ENCODE data around the gene FCHSD2. TPM values are rescaled to one million over a fixed set of nuclear protein-coding genes. Genes with fewer than 3 reads are reported as not detected.

FCHSD2 gene
- total RNA-seq, 2 donors from 2014 or later, result 56.5 to 75.3 TPM

- no peak for ATAC-seq (ENCODE audit: insufficient number of reproducible peaks, low FRiP score, low read depth)
- Histone ChIP-seq H3K36me3 (no peaks in the 10 kb centered on the region), H3K4me1 (ENCODE audit: control insufficient read depth in 1 of 2, low read depth in 2 of 2) (peaks cover 16 to 48% of the 10 kb centered on the region in 2 donors), H3K9me3 (no peaks in the 10 kb centered on the region), H3K27ac (peak overlapping the region; percentile 77 to 86), H3K4me3 (peak overlapping the region; percentile 16), H3K27me3 (replicated peaks; ENCODE audit: insufficient read depth) (no peaks in the 10 kb centered on the region)
- no peak for DNase-seq (ENCODE audit: low spot score)
- peak; percentile 73 for TF ChIP-seq CTCF (IDR thresholded peaks at IDR 0.05)
These were observed 43.0 kb upstream of the FCHSD2 start for GRCh38 chr11:73184953-73185671.

DNA sequence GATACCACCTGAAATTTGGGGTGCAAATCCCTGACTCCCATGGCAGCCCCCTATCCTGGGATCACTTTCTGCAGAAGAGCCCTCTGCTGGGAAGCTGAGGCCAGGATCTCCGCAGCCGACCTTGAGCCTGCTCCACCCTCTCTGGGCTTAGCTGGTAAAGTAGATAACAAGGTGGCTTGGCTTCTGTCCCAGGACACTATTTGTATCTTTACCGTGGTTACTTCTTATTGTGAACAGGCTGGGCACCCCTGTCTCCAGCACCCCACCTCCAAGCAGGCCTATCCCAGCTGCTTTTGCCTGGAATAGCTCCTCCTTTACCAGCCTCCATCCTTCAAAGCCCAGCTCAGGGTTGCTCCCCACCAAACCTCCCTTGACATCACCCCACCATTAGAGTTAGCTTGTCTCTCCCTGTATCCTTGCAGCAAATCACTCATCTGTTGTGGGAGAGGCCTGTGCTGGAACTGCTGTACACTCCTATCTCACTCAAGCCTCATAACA, 40.8 kb upstream of the FCHSD2 start:
- H3K36me3 ChIP-seq, result no peaks in the 10 kb centered on the region
- no peaks in the 10 kb centered on the region for H3K27me3 ChIP-seq (replicated peaks; ENCODE audit: insufficient read depth)
- H3K27ac ChIP-seq, result no peak overlapping the region
- no peaks in the 10 kb centered on the region for H3K9me3 ChIP-seq
- ATAC-seq (ENCODE audit: insufficient number of reproducible peaks, low FRiP score, low read depth) (no peak), DNase-seq (ENCODE audit: low spot score) (no peak)
- no peak for TF ChIP-seq CTCF (IDR thresholded peaks at IDR 0.05)
- H3K4me1 ChIP-seq (ENCODE audit: control insufficient read depth in 1 of 2, low read depth in 2 of 2), result peaks cover 12 to 37% of the 10 kb centered on the region in 2 donors
- no peak overlapping the region for H3K4me3 ChIP-seq

DNA sequence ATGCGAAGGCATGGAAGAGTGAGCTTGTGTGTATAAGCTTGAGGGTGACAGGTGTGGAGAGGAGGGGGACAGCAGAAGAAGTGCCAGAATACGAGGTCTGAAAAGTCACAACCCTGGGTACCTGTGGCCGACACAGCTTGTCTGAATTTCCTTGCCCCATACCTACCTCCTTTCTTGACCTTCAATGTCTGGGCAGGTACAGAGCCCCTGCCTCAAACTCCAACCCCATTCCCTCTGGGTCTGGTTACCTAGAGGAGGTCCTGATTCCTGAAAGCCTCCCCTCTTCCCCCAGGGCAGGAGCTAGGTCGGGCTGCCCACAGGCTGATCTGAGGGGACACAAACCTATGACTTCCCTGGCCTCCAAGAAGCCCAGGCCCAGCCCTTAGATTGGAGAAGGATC, 36.6 kb upstream of the FCHSD2 start:
- H3K9me3 ChIP-seq, result no peaks in the 10 kb centered on the region

GRCh38 chr11:73177778-73178539, 35.8 kb upstream of the FCHSD2 start:
- Histone ChIP-seq H3K4me3 (peak overlapping the region; percentile 36), H3K4me1 (ENCODE audit: control insufficient read depth in 1 of 2, low read depth in 2 of 2) (peaks cover 21 to 48% of the 10 kb centered on the region in 2 donors), H3K27ac (peak overlapping the region; percentile 85 to 86), H3K27me3 (replicated peaks; ENCODE audit: insufficient read depth) (no peaks in the 10 kb centered on the region), H3K9me3 (no peaks in the 10 kb centered on the region), H3K36me3 (no peaks in the 10 kb centered on the region)
- ATAC-seq (ENCODE audit: insufficient number of reproducible peaks, low FRiP score, low read depth) (peak; percentile 72), DNase-seq (ENCODE audit: low spot score) (peak; percentile 72)
- peak; percentile 76 for TF ChIP-seq CTCF (IDR thresholded peaks at IDR 0.05)

More for the DNA sequence above, 36.6 kb upstream of the FCHSD2 start:
- H3K4me1 ChIP-seq (ENCODE audit: control insufficient read depth in 1 of 2, low read depth in 2 of 2), result peaks cover 15 to 41% of the 10 kb centered on the region in 2 donors
- H3K4me3 ChIP-seq, result no peak overlapping the region
- DNase-seq (ENCODE audit: low spot score), result no peak
- H3K27ac ChIP-seq, result no peak overlapping the region
- no peak for TF ChIP-seq CTCF (IDR thresholded peaks at IDR 0.05)
- ATAC-seq (ENCODE audit: insufficient number of reproducible peaks, low FRiP score, low read depth), result no peak
- no peaks in the 10 kb centered on the region for H3K27me3 ChIP-seq (replicated peaks; ENCODE audit: insufficient read depth)
- H3K36me3 ChIP-seq, result no peaks in the 10 kb centered on the region

- Histone ChIP-seq H3K27me3 (replicated peaks; ENCODE audit: insufficient read depth) (no peaks in the 10 kb centered on the region), H3K4me3 (peak overlapping the region; percentile 36), H3K27ac (peak overlapping the region; percentile 85 to 86), H3K4me1 (ENCODE audit: control insufficient read depth in 1 of 2, low read depth in 2 of 2) (peaks cover 21 to 54% of the 10 kb centered on the region in 2 donors), H3K36me3 (no peaks in the 10 kb centered on the region), H3K9me3 (no peaks in the 10 kb centered on the region)
- ATAC-seq (ENCODE audit: insufficient number of reproducible peaks, low FRiP score, low read depth) (peak; percentile 46), DNase-seq (ENCODE audit: low spot score) (peak; percentile 43)
- no peak for TF ChIP-seq CTCF (IDR thresholded peaks at IDR 0.05)
These were observed 35.3 kb upstream of the FCHSD2 start for GRCh38 chr11:73177380-73177777.

Measured in thoracic aorta (tissue), 2 donors.